IPS-20b (cell line): ENCODE data around the gene RIN3.
"Not testable (repeated sequence)": the region's sequence is repeated elsewhere in the genome, so short reads cannot be mapped to it uniquely, and the experiment has no call there.

Experiments
- H3K27ac ChIP-seq: one replicate; pipeline ENCODE4 v1.5.1; 2013; ENCODE audit warnings: low read length
- H3K27me3 ChIP-seq: 2 replicates; pipeline ENCODE4 v1.6.1; 2013; ENCODE audit warnings: mild to moderate bottlenecking, low read length, inconsistent platforms; ENCODE audit not compliant: insufficient read depth
- H3K36me3 ChIP-seq: 2 replicates; pipeline ENCODE4 v1.6.1; 2013; ENCODE audit warnings: low read depth, mild to moderate bottlenecking, inconsistent platforms, low read length, moderate library complexity; ENCODE audit not compliant: insufficient read depth
- H3K4me1 ChIP-seq: 2 replicates; pipeline ENCODE4 v1.6.1; 2013; ENCODE audit warnings: mild to moderate bottlenecking, control low read depth, inconsistent platforms, low read length, moderate library complexity; ENCODE audit not compliant: insufficient read depth
- H3K4me3 ChIP-seq: 2 replicates; pipeline ENCODE4 v1.5.1; 2013; ENCODE audit warnings: mild to moderate bottlenecking, low read length, inconsistent platforms
- H3K9ac ChIP-seq: 2 replicates; pipeline ENCODE4 v1.6.1; 2013; ENCODE audit warnings: low read depth, mild to moderate bottlenecking, inconsistent platforms, low read length, moderate library complexity
- H3K9me3 ChIP-seq: 2 replicates; pipeline ENCODE4 v1.6.1; 2013; ENCODE audit warnings: mild to moderate bottlenecking, low read depth, low read length, inconsistent platforms; ENCODE audit not compliant: insufficient read depth

RIN3 gene

GRCh38 chr14:92677955-92678354 is 164.4 kb downstream of the RIN3 start:
- H3K36me3 ChIP-seq: no peaks in the 10 kb centered on the region
- H3K4me3 ChIP-seq: no peak overlapping the region
- H3K4me1 ChIP-seq: no peaks in the 10 kb centered on the region
- no peak overlapping the region for H3K27ac ChIP-seq
- no peaks in the 10 kb centered on the region for H3K9me3 ChIP-seq
- H3K9ac ChIP-seq: no peak overlapping the region
- no peaks in the 10 kb centered on the region for H3K27me3 ChIP-seq

DNA sequence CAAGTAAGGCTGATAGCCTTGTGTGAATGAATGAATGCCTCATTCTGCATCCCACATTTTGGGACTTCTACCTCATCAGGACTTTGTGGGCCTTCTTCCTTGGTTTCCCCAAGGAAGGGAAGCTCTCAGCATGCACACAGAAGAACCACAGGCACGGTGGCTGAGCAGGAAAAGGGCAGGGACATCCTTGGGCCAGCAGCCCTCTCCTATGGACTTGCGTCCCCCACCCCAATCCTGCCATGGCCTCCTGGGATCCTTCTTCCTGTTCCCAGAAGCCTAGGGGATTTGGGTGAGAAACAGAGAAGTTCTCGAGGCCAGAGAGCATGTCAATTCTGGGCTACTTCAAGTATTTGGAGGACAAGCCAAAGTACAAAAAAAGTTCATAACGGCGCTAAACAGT is 165.2 kb downstream of the RIN3 start:
- no peak overlapping the region for H3K27ac ChIP-seq
- no peaks in the 10 kb centered on the region for H3K27me3 ChIP-seq
- H3K9ac ChIP-seq: no peak overlapping the region
- H3K4me1 ChIP-seq: no peaks in the 10 kb centered on the region
- H3K9me3 ChIP-seq: no peaks in the 10 kb centered on the region
- H3K4me3 ChIP-seq: no peak overlapping the region
- no peaks in the 10 kb centered on the region for H3K36me3 ChIP-seq

- H3K4me3 ChIP-seq: no peak overlapping the region
- H3K4me1 ChIP-seq: no peaks in the 10 kb centered on the region
- H3K27ac ChIP-seq: no peak overlapping the region
- H3K36me3 ChIP-seq: no peaks in the 10 kb centered on the region
- H3K27me3 ChIP-seq: no peaks in the 10 kb centered on the region
- H3K9ac ChIP-seq: no peak overlapping the region
- H3K9me3 ChIP-seq: no peaks in the 10 kb centered on the region
These were observed 165.7 kb downstream of the RIN3 start for GRCh38 chr14:92679246-92679645.

DNA sequence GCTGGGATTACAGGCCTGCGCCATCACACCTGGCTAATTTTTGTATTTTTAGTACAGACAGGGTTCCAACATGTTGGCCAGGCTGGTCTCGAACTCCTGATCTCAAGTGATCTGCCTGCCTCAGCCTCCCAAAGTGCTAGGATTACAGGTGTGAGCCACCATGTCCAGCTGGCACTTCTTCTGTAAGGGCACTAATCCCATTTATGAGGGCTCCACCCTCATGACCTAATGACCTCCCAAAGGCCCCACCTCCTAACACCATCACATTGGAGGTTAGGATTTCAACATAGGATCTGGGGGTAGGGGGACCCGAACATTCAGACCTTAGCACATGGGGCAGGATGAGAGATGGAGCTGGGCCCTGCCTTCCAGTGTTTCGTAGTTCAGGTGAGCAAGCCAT is 166.7 kb downstream of the RIN3 start:
- not testable (repeated sequence) for H3K36me3 ChIP-seq, H3K27ac ChIP-seq, H3K4me1 ChIP-seq

DNA sequence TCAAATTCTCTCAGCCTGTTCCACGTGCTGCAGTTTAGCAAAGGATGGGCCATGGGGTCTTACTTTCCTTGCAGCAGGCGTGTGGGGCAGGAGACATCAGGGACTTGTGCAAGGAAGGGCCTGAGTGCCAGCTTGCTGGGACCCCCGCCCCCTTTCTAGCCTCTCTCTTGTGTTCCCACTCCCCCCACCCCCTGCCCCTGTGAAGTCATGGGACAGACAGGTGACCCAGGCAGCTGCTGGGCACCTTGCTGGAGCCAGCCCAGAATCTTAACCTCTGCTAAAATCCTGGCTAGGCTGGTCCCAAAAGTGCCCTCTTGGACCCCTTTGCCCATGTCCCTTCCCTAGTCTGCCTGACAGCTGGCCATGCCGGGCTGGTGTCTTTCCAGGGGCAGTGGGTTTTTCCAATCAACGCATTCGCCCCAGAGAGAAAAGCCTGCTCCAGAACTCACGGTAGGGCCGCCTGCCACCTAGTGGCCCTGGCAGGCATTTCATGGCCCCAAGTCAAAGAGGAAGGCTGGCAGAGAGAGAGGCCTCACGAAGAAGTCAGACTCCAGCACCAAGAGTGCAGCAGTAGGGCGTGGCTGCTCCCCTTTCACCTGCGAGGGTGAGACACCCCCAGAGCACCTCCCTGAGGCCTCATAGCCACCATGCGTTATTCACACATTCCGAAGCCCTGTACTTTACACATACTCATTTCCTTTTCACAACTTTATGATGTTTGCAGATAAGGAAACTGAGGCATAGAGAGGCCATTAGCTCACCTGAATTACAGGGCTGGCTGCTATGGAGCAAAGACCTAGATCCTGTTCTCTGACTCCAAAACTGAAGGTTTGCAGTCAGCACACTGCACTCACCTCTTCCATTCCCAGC is 167.4 kb downstream of the RIN3 start:
- no peak overlapping the region for H3K4me3 ChIP-seq
- H3K36me3 ChIP-seq: no peaks in the 10 kb centered on the region
- no peak overlapping the region for H3K27ac ChIP-seq
- no peaks in the 10 kb centered on the region for H3K4me1 ChIP-seq
- H3K9ac ChIP-seq: no peak overlapping the region
- H3K27me3 ChIP-seq: no peaks in the 10 kb centered on the region
- H3K9me3 ChIP-seq: no peaks in the 10 kb centered on the region

More for the DNA sequence above, 166.7 kb downstream of the RIN3 start:
- not testable (repeated sequence) for H3K27me3 ChIP-seq, H3K9ac ChIP-seq, H3K4me3 ChIP-seq, H3K9me3 ChIP-seq

DNA sequence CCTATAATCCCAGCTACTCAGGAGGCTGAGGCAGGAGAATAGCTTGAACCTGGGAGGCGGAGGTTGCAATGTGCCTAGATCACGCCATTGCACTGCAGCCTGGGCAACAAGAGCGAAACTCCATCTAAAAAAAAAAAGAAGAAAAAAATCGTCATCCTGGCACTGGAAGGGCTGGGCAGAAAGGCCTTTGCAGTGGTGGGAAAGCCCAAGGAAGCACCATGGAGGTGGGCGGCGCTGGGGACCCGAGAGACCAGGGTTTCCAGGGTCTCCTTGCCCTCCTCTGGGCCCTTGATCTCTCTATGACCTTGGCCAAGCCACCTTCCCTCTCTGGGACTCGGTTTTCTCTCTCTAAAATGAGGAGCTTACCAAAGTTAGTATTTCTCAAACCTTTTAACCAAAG is 169.5 kb downstream of the RIN3 start:
- H3K4me1 ChIP-seq: no peaks in the 10 kb centered on the region
- H3K4me3 ChIP-seq: no peak overlapping the region
- H3K36me3 ChIP-seq: no peaks in the 10 kb centered on the region
- H3K9me3 ChIP-seq: no peaks in the 10 kb centered on the region
- H3K9ac ChIP-seq: no peak overlapping the region
- peaks cover 10% of the 10 kb centered on the region; the same call in 1 of the 2 replicates for H3K27me3 ChIP-seq
- H3K27ac ChIP-seq: no peak overlapping the region

DNA sequence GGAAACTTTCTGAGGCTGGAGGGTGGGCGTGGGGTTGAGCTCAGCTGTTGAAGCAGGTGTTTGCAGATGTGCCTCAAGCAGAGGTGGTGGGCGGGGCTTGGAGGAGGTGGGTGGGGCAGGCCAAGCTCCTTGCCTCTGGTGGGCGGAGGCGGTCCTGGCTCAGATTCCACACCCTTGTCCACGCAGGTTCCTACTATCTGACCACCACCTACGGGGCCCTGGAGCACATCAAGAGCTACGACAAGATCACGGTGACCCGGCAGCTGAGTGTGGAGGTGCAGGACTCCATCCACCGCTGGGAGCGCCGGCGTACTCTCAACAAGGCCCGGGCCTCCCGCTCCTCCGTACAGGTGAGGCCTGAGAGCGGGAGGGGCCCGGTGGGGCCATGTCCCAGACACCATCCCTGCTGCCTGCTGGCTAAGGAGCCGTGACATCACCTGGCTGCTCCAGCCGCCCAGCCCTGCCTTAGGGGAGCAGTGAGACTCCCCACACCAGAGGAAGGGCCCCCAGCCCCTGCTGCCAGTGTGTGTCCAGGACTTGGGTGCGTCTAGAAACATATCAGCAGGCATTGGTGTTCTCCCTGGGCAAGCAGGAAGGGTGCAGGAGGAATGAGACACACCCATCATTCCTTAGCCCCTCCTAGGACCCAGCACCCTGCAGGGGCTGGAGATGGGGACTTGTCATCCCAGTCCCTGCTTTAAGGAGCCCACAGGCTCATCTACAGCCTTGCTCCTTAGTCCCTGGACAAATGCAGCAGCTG is 171.4 kb downstream of the RIN3 start:
- Histone ChIP-seq H3K9me3 (no peaks in the 10 kb centered on the region), H3K27me3 (peaks cover 10% of the 10 kb centered on the region; the same call in 1 of the 2 replicates), H3K4me3 (no peak overlapping the region), H3K27ac (no peak overlapping the region), H3K4me1 (no peaks in the 10 kb centered on the region), H3K9ac (no peak overlapping the region), H3K36me3 (no peaks in the 10 kb centered on the region)

GRCh38 chr14:92685784-92686355 is 172.3 kb downstream of the RIN3 start:
- H3K4me3 ChIP-seq: no peak overlapping the region
- peaks cover 10% of the 10 kb centered on the region; the same call in 1 of the 2 replicates for H3K27me3 ChIP-seq
- no peaks in the 10 kb centered on the region for H3K4me1 ChIP-seq

DNA sequence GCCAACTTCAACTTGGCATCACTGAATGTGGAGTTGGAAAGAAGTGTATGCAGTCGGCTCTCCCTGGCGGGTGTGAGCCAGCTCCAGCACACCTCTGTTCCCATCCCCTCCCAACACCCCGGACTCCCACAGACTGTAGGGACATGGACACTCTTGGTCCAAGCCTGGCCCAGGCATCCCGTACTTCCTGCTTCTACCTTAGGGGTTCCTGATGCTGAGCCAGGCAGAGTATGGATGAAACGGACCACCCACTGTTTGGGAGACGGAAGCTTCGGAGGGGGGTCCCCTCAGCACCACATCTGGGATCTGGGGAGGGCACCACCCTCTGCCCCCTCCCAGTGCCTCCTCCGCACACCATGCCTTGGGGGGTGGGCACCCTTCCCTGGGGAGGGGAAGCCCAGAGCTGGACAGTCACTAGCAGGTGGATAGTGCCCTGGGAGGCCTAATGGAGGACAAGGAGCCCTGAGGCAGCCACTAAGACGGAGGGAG is 172.9 kb downstream of the RIN3 start:
- Histone ChIP-seq H3K36me3 (no peaks in the 10 kb centered on the region), H3K4me1 (no peaks in the 10 kb centered on the region), H3K9ac (no peak overlapping the region), H3K27ac (no peak overlapping the region), H3K4me3 (no peak overlapping the region), H3K27me3 (peaks cover 10% of the 10 kb centered on the region; the same call in 1 of the 2 replicates), H3K9me3 (no peaks in the 10 kb centered on the region)

More at GRCh38 chr14:92685784-92686355, 172.3 kb downstream of the RIN3 start:
- H3K36me3 ChIP-seq: no peaks in the 10 kb centered on the region
- H3K9ac ChIP-seq: no peak overlapping the region
- no peaks in the 10 kb centered on the region for H3K9me3 ChIP-seq
- no peak overlapping the region for H3K27ac ChIP-seq

DNA sequence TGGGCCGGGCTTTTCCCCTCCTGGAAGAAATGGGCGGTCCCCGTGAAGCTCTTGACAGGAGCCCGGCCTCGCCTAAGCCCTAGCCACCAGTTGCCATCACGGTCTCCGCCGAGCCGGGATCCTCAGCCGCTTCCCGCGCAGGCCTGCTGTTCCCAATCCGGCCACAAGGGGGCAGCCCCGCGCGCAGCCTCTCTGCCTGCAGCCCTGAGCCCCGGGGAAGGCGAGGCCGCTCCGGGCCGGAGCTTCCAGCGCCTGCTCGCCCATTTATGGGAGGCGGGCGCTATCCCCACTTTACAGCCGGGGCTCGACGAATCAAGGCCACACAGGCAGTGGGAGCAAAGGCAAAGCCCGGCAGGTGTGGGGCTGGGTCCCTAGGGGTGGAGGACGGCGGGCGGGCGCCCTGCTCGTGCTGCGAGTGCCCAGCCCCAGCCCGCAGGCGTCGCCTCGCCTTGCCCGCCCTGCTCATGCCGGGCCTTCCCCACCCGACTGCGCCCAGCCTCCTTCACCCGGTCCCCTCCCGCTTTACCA is 173.4 kb downstream of the RIN3 start:
- no peaks in the 10 kb centered on the region for H3K4me1 ChIP-seq
- no peaks in the 10 kb centered on the region for H3K9me3 ChIP-seq
- H3K27me3 ChIP-seq: peaks cover 10% of the 10 kb centered on the region; the same call in 1 of the 2 replicates
- no peak overlapping the region for H3K9ac ChIP-seq
- no peak overlapping the region for H3K27ac ChIP-seq
- no peaks in the 10 kb centered on the region for H3K36me3 ChIP-seq
- peak overlapping the region; percentile 33; the same call in 1 of the 2 replicates for H3K4me3 ChIP-seq

DNA sequence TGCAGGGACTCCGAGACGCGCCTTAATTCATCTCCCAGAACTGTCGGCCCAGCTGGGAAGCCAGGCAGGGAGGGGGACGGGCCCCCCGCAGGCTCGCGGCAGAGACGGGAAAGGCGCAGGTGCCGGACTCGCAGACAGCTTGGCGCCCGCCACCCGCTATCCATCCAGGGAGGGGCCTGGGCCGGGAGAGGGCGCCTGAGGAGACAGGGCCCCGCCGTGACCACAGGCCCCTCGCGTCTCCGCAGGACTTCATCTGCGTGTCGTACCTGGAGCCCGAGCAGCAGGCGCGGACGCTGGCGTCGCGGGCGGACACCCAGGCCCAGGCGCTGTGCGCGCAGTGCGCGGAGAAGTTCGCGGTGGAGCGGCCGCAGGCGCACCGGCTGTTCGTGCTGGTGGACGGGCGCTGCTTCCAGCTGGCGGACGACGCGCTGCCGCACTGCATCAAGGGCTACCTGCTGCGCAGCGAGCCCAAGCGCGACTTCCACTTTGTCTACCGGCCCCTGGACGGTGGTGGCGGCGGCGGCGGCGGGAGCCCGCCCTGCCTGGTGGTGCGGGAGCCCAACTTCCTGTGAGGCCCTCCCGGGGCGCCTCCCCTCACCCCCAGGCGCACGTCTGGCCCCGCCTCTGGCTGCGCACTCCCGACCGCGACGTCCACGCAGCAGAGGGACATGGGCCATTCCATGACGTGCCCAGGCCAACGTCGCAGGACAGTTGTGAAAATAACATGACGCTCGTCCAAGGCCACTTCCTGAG is 174.3 kb downstream of the RIN3 start:
- Histone ChIP-seq H3K4me1 (no peaks in the 10 kb centered on the region), H3K4me3 (no peak overlapping the region), H3K9ac (no peak overlapping the region), H3K9me3 (no peaks in the 10 kb centered on the region), H3K27me3 (peaks cover 10% of the 10 kb centered on the region; the same call in 1 of the 2 replicates), H3K27ac (no peak overlapping the region), H3K36me3 (no peaks in the 10 kb centered on the region)
